Colon (tissue), 2 donors: ENCODE measurements around the gene EFCAB11.

Source experiments
- FAIRE-seq: peaks from 2 replicates; lab custom pipeline; 2012; peaks lifted over from hg19 to GRCh38; lab: Jason Lieb, UNC
- donor health status: control.
- donor health status: control.

The EFCAB11 gene

DNA sequence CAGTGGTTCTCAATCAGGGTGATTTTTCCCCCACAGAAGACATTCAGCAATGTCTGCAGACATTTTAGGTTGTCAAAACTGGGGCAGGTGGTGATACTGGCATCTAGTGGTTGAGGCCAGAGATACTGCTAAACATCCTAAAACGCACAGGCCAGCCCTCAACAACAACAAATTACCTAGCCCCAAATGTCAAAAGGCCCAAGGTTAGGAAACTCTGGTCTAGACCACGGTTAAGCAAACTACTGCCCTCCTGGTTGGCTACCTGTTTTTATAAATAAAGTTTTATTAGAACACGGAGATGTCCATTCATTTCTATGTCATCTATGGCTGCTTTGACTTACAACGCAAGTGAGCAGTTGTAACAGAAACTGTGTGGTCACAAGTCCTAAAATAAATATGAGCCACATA lies 186.7 kb downstream of the EFCAB11 start:
- no peak for FAIRE-seq

DNA sequence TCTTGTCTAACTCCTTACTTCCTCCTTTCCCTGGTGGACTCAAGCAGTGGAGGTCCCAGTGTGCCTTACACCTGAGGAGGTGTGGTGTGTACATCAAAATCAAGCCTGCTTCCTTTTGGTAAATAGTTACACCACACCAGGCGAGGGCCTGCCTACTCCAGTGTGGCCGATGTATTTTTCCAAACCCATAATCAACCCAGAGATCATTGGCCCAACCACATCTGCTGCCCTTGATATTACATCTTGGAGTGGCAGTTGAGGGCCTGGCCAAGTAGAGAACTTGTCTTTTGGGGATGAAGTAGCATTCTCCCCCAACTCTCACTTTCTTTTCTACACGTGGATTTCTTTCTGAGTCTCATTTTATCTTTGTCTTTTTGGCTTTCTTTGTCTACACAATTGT lies 187.4 kb downstream of the EFCAB11 start:
- FAIRE-seq = no peak

DNA sequence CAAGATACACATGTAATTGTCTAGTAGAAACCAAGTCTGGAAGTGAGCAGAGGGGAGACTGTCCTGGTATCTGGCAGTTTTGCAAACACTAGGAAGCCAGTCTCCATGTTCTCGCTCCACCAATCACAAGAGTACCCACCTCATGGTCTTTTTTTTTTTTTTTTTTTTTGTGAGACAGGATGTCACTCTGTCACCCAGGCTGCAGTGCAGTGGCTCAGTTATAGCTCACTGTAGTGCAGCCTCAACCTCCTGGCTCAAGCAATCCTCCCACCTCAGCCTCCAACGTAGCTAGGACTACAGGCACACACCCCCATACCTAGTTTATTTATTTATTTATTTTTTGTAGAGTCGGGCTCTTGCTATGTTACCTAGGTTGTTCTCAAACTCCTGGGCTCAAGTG lies 189.2 kb downstream of the EFCAB11 start:
- no peak for FAIRE-seq

DNA sequence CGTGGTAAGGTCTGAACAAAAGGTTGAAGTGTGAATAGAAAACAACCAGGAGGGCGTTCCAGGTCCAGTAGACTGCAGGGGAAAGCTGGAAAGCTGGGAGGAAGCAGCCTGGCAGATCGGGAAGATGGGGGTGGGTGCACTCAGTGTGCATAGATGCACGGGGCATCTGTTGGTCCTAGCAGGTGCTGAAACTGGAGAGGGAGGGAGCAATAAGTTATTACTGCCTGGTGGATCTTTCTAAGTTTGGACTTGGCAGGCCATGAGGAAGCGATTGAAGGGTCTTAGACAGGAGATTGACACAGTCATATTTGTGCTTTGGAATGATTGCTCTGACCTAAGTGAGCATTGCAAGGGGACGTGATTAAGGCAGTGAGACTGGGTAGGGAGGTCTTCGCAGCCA lies 194.4 kb downstream of the EFCAB11 start:
- no peak for FAIRE-seq

DNA sequence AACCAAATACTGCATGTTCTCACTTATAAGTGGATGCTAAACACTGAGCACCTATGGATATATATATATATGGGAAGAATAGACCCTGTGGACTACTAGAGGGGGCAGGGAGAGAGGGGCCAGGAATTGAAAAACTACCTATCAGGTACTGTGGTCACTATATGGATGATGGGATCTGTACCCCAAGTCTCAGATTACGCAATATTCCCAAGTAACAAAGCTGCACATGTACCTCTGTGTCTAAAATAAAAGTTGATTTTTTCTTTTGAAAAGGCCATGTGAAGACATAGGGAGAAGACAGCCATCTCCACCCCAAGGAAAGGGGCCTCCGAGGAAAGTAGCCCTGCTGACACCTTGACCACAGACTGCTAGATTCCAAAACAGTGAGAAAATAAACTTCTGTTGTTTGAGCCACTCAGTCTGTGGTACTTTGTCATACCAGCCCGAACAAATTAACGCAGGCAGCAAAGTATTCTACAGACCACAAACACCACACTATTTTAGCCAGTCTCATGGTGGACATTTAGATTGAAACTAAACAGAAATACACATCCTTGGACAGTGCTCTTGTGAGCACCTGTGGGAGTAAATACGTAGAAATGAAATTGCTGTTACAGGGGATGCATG lies 197.1 kb downstream of the EFCAB11 start:
- FAIRE-seq = no peak

DNA sequence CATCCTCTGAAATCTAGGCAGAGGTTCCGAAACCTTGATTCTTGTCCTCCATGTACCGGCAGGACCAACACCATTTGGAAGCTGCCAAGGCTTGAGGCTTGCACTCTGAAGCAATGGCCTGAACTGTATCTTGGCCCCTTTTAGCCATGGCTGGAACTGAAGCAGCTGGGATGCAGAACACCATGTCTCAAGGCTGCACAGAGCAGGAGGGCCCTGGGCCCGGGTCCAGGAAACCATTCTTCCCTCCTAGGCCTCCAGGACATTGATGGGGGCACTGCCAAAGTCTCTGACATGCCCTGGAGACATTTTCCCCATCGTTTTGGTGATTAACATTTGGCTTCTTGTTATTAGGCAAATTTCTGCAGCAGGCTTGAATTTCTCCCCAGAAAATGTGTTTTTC lies 198.7 kb downstream of the EFCAB11 start:
- FAIRE-seq = no peak

DNA sequence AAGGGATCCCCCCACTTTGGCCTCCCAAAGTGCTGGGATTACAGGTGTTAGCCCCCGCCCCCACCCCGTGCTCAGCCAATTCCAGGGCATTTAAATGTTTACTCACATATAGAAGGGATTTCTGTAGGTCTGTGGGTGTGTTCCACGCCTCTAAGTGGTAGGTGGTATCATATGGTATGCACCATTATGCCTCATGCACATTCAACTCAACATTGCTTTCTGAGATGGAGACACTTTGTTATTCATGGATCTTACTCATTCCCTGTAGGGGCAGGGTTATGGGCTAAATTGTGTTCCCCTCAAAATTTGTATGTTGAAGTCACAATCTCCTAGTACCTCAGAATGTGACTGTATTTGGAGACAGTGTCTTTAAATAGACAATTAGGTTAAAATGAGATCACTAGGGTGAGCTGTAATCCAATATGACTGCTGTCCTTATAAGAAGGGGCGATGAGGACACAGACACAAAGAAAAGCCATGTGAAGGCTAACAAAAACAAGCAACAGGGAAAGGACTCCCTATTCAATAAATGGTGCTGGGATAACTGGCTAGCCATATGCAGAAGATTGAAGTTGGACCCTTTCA lies 200.6 kb downstream of the EFCAB11 start:
- FAIRE-seq = no peak

DNA sequence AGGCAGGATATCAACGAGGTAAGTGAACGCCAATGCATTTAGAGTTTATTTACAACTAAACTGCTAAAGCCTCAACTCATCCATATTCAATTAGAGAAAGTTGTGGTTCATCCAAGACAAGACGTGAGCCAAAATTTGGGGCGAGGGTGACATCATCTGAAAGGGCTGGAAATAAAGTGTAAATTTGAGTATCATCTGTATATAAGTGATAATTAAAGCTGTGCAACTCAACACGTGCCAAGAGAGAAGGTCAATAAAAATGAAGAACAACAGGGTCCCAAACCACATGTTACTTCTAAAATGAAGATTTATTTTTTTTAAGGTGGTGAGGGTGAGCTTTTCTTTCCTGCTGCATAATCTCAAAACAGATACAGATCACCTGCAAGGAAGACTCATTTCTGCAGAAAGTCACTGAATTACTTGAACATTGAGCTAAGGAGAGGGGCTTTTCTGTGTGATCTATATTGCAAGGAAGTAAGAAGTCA lies 203.6 kb downstream of the EFCAB11 start:
- FAIRE-seq = no peak

DNA sequence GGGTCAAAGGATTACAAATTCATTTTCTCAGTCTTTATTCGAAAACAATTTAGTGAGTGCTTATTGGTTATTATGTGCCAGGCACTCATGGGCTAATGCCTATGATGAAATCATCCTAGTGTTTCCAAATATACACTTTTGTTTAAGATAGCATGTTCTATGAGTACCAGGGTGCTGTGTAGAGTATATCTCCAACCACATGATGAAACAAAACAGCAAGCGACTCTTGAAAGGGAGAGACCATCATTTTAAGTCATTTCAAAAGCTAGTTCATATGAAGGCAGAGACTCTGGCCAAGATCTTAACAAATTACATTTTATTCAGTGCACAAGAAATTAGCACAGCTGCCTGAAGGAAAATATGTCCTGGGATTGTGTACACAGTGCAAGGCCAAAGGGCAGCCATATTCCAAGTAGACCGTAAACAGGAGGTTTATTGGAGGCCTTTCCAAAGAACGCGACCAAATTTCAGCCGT lies 204.2 kb downstream of the EFCAB11 start:
- FAIRE-seq = no peak

DNA sequence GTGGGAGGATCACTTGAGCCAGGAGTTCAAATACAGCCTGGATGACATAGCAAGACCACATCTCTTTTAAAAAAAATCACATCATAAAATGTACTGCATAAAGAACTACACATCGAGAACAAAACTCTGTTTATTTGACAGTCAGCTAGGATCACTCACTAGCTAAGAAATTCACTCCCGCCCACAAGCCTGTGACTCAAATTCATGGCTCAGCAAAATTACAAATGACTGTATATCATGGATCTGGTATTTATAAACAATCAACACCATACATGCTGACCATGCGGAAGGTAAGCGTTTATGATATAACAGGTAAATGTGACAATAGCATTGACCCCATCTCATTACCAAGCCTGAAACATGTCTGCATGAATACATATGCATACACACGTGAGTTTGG lies 206.5 kb downstream of the EFCAB11 start:
- FAIRE-seq = no peak

DNA sequence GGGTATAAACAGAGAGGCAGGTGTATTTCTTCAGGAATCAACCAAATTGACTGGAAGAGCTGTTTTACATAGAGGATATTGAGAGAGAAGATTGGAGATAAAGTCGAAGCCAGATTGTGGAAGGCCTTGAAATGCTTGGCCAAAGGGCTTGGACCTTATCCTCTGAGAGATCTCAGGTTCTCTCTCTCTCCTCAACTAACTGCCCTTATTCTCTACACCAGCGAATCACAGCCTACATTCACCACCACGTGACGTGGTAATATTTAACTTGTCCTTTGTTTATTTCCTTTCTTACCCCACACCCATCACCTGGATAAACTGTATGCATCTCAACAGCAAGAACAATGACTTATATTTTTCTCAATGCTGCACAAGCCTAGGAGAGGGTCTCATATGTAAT lies 207.4 kb downstream of the EFCAB11 start:
- FAIRE-seq = no peak

DNA sequence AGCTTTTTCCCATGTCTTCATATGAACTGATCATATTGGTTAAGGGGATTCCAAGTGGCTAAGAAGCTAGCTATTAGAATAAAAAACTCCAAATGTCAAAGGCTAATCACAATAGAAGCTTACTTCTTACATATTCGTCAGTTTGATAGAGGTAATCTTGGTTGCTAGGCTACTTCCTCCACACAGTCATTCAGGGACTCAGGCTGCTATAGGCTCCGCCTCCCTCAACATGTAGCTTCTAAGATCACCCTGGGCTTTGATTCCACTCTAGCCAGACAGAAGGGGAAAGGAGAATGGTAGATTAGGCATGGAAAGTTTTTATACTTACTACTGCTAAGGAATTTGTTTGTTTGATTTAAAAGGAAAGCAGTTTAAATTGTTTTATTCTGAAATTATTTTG lies 207.9 kb downstream of the EFCAB11 start:
- FAIRE-seq = no peak

DNA sequence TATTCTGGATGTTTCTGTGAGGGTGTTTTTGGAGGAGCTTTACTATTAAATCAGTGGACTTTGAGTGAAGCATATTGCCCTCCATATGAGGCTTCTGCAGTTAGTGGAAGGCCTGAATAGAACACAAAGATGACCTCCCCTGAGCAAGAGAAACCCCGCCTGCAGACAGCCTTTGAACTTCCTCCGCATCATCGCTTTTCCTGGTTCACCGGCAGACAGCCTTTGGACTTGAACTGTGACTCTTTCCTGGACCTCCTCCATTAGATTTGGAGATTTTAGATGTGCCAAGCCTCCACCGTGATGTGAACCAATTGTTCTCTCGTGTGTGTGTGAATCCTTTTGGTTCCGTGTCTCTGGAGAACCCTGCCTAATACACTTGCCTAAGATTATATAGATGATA lies 208.4 kb downstream of the EFCAB11 start:
- no peak for FAIRE-seq
